HCT116 (cell line): ENCODE measurements around the gene IGSF9B. TPM values are rescaled to one million over a fixed set of nuclear protein-coding genes. Genes with fewer than 3 reads are reported as not detected.

Experiments used
- ATAC-seq: fragments of 200-7000 bp; cut with Tn5 transposase; 2 replicates; pipeline ENCODE4 v1.9.1; 2020; ENCODE audit warnings: mild to moderate bottlenecking, moderate library complexity
- BruUV-seq: library from RNA; stranded (reverse); fragments of 400-500 nt; replicated peaks from 2 replicates; lab custom pipeline; 2021; lab: Mats Ljungman, UMichigan
- CTCF ChIA-PET: fragments of 300-600 bp; sonication (Branson Sonifier 250); formaldehyde crosslinking; loops from one replicate; lab custom pipeline; 2021; ENCODE audit warnings: antibody characterized with exemption; lab: Charles Lee
- POLR2A ChIA-PET: fragments of 300-600, 350-600 bp; sonication (Branson Sonifier 250); formaldehyde crosslinking; loops from one replicate; lab custom pipeline; 2021; ENCODE audit warnings: antibody characterized with exemption; lab: Charles Lee
- RAD21 ChIA-PET, 2 experiments: fragments of 300-600 bp; sonication (Branson Sonifier 250); formaldehyde crosslinking; loops; one replicate each; lab custom pipeline; 2023; ENCODE audit warnings: low total read pairs in 2 of 2; ENCODE audit not compliant: uncharacterized antibody in 2 of 2, unreplicated experiment in 2 of 2, low non-redundant PET in 1 of 2; lab: Charles Lee
- DNase-seq: peaks from one replicate; pipeline ENCODE4 v3.0.0-alpha.2; 2010; ENCODE audit warnings: low read depth, low spot score
- H2AFZ ChIP-seq: fragments of 200-600 bp; shearing (Covaris generic), sonication (generic); 2 replicates; pipeline ENCODE4 v1.6.1; 2017; ENCODE audit warnings: low read depth, mixed run types, mixed read lengths, antibody characterized with exemption, low read length; ENCODE audit not compliant: poor library complexity, severe bottlenecking
- H3K27ac ChIP-seq: 2 replicates; pipeline ENCODE4 v1.5.1; 2012; ENCODE audit warnings: low read depth, low read length
- H3K27me3 ChIP-seq: fragments of 200-600 bp; sonication (generic); 2 replicates; pipeline ENCODE4 v1.6.1; 2016; ENCODE audit warnings: mixed run types, low read length, mixed read lengths; ENCODE audit not compliant: insufficient read depth
- H3K36me3 ChIP-seq, 2 experiments: fragments of 200-500 bp in 1 of 2; fragments of 200-600 bp in 1 of 2; sonication (Bioruptor generic) in 1 of 2; sonication (generic) in 1 of 2; 2 replicates each; pipeline versions ENCODE4 v1.5.1 to v1.6.1; 2014 to 2016; ENCODE audit warnings: low read length in 2 of 2, inconsistent platforms in 1 of 2, mixed read lengths in 1 of 2, mixed run types in 1 of 2; ENCODE audit not compliant: insufficient read depth in 2 of 2, control insufficient read depth in 1 of 2
- H3K4me1 ChIP-seq, 2 experiments: fragments of 200-600 bp in 1 of 2; sonication (generic) in 1 of 2; 2 replicates each; pipeline versions ENCODE4 v1.5.1 to v1.6.1; 2012 to 2017; ENCODE audit warnings: low read length in 2 of 2, inconsistent platforms in 1 of 2, mild to moderate bottlenecking in 1 of 2, mixed read lengths in 1 of 2, mixed run types in 1 of 2, moderate library complexity in 1 of 2; ENCODE audit not compliant: insufficient read depth in 2 of 2, control insufficient read depth in 1 of 2
- H3K4me2 ChIP-seq: fragments of 200-600 bp; sonication (generic); 2 replicates; pipeline ENCODE4 v1.6.1; 2017; ENCODE audit warnings: mixed run types, low read length, mixed read lengths
- H3K4me3 ChIP-seq, 2 experiments: fragments of 200-600 bp in 1 of 2; sonication (generic) in 1 of 2; replicated peaks in 1 of 2; 2 replicates each; pipeline ENCODE4 v1.5.1; 2011 to 2016; ENCODE audit warnings: low read length in 2 of 2, control low read depth in 1 of 2, low read depth in 1 of 2, mild to moderate bottlenecking in 1 of 2, mixed read lengths in 1 of 2, mixed run types in 1 of 2
- H3K79me2 ChIP-seq: fragments of 200-600 bp; sonication (generic); 2 replicates; pipeline ENCODE4 v1.6.1; 2017; ENCODE audit warnings: mild to moderate bottlenecking, mixed run types, low read length, moderate library complexity, mixed read lengths; ENCODE audit not compliant: insufficient read depth
- H3K9ac ChIP-seq: fragments of 200-600 bp; sonication (generic); 2 replicates; pipeline ENCODE4 v1.6.1; 2016; ENCODE audit warnings: low read length, mixed read lengths
- H3K9me2 ChIP-seq: fragments of 200-600 bp; sonication (generic), shearing (Covaris generic); 2 replicates; pipeline ENCODE4 v1.6.1; 2017; ENCODE audit warnings: mixed run types, mild to moderate bottlenecking, moderate library complexity; ENCODE audit not compliant: insufficient read depth
- H3K9me3 ChIP-seq, 2 experiments: fragments of 200-500 bp in 1 of 2; fragments of 200-600 bp in 1 of 2; sonication (Bioruptor generic) in 1 of 2; sonication (generic) in 1 of 2; 2 replicates each; pipeline ENCODE4 v1.6.1; 2014 to 2017; ENCODE audit warnings: low read length in 2 of 2, mixed read lengths in 2 of 2, inconsistent platforms in 1 of 2, low read depth in 1 of 2, mild to moderate bottlenecking in 1 of 2, mixed run types in 1 of 2, moderate library complexity in 1 of 2; ENCODE audit not compliant: control insufficient read depth in 1 of 2, insufficient read depth in 1 of 2
- H4K20me1 ChIP-seq: fragments of 200-600 bp; sonication (generic), shearing (Covaris generic); 2 replicates; pipeline ENCODE4 v1.6.1; 2017; ENCODE audit warnings: mixed run types, mild to moderate bottlenecking, moderate library complexity; ENCODE audit not compliant: insufficient read depth
- ATF3 ChIP-seq: IDR thresholded peaks from 2 replicates; pipeline ENCODE4 v1.6.1; 2012
- ELF1 ChIP-seq: IDR thresholded peaks from 2 replicates; pipeline ENCODE4 v1.6.1; 2012; ENCODE audit warnings: low read depth, borderline replicate concordance
- POLR2AphosphoS5 ChIP-seq: IDR thresholded peaks from 2 replicates; pipeline ENCODE4 v1.6.1; 2011; ENCODE audit warnings: mild to moderate bottlenecking, low read depth, low read length, moderate library complexity
- RAD21 ChIP-seq: IDR thresholded peaks from 2 replicates; pipeline ENCODE4 v1.6.1; 2012; ENCODE audit warnings: low read depth, mild to moderate bottlenecking
- REST ChIP-seq: IDR thresholded peaks from 2 replicates; pipeline ENCODE4 v1.6.1; 2012; ENCODE audit warnings: low read depth
- SP1 ChIP-seq: IDR thresholded peaks from 2 replicates; pipeline ENCODE4 v1.6.1; 2012; ENCODE audit warnings: low read depth
- TCF7L2 ChIP-seq: IDR thresholded peaks from 2 replicates; pipeline ENCODE4 v1.7.0; 2011; ENCODE audit warnings: borderline replicate concordance, inconsistent platforms; ENCODE audit not compliant: insufficient read depth, insufficient read length; ENCODE audit errors: extremely low read depth
- ZFX ChIP-seq: fragments of 450-650 bp; IDR thresholded peaks from 2 replicates; pipeline ENCODE4 v1.6.1; 2017
- ZNF274 ChIP-seq: fragments of 200-500 bp; sonication (Bioruptor generic); IDR thresholded peaks from 2 replicates; pipeline ENCODE4 v1.6.1; 2014; ENCODE audit warnings: mild to moderate bottlenecking, low read depth, low read length, inconsistent platforms
- intact Hi-C: fragments of 100-400 bp; cut with micrococcal nuclease; formaldehyde crosslinking; loops from 2 replicates; pipeline ENCODE4 v1.10.0; 2022
- total RNA-seq: library from RNA; stranded (reverse); gene quantifications from one replicate; pipeline ENCODE4 v1.2.1, GENCODE V29; 2021; ENCODE audit not compliant: unreplicated experiment

IGSF9B gene
- total RNA-seq, 1 experiment from 2014 or later = 12.4 TPM

- Histone ChIP-seq H4K20me1 (no peaks in the 10 kb centered on the region), H3K9me3 (no peaks in the 10 kb centered on the region), H3K4me2 (no peak overlapping the region), H3K27ac (no peak overlapping the region)
- intact Hi-C loops = no loop called here
- no TSS peak for BruUV-seq
- CTCF ChIA-PET = no interaction called here
- DNase-seq = no peak
- POLR2A ChIA-PET = no interaction called here
- TF ChIP-seq POLR2AphosphoS5 = no peak
- no peak for TF ChIP-seq SP1
- no peak for TF ChIP-seq ZNF274
- no peak for TF ChIP-seq ZFX
- TF ChIP-seq ELF1 = no peak
- TF ChIP-seq, all 23 proteins: peak for 0
- no peaks in the 10 kb centered on the region for H3K36me3 ChIP-seq
- RAD21 ChIA-PET = no interaction called here
- no peaks in the 10 kb centered on the region for H3K9me2 ChIP-seq
- peaks cover 19% of the 10 kb centered on the region; the same call in 1 of the 2 replicates for H3K27me3 ChIP-seq
- no peaks in the 10 kb centered on the region for H3K79me2 ChIP-seq
- ATAC-seq = no peak
- no peak overlapping the region for H2AFZ ChIP-seq
- H3K9ac ChIP-seq = no peak overlapping the region
- no peaks in the 10 kb centered on the region for H3K4me1 ChIP-seq
- H3K4me3 ChIP-seq = no peak overlapping the region
Observed at GRCh38 chr11:133984828-133985227, 28.1 kb upstream of the IGSF9B start.

GRCh38 chr11:133983660-133984316, 27.0 kb upstream of the IGSF9B start:
- peaks cover 19% of the 10 kb centered on the region; the same call in 1 of the 2 replicates for H3K27me3 ChIP-seq
- H3K4me1 ChIP-seq = no peaks in the 10 kb centered on the region
- POLR2A ChIA-PET = no interaction called here
- intact Hi-C loops = no loop called here
- BruUV-seq = no TSS peak
- no peak overlapping the region for H3K4me3 ChIP-seq
- H3K9ac ChIP-seq = no peak overlapping the region
- H3K9me3 ChIP-seq = no peaks in the 10 kb centered on the region
- no peak for ATAC-seq
- RAD21 ChIA-PET = no interaction called here
- H3K36me3 ChIP-seq = no peaks in the 10 kb centered on the region
- H3K79me2 ChIP-seq = no peaks in the 10 kb centered on the region
- no peaks in the 10 kb centered on the region for H4K20me1 ChIP-seq
- CTCF ChIA-PET = no interaction called here
- no peak overlapping the region for H2AFZ ChIP-seq
- TF ChIP-seq TCF7L2 = no peak
- TF ChIP-seq ATF3 = no peak
- TF ChIP-seq RAD21 = no peak
- no peak for TF ChIP-seq REST
- TF ChIP-seq ZFX = no peak
- TF ChIP-seq, all 23 proteins: peak for 0
- no peak for DNase-seq
- Histone ChIP-seq H3K9me2 (no peaks in the 10 kb centered on the region), H3K4me2 (no peak overlapping the region), H3K27ac (no peak overlapping the region)
